Measurements from ENCODE around the gene FRMD4A.

DNA sequence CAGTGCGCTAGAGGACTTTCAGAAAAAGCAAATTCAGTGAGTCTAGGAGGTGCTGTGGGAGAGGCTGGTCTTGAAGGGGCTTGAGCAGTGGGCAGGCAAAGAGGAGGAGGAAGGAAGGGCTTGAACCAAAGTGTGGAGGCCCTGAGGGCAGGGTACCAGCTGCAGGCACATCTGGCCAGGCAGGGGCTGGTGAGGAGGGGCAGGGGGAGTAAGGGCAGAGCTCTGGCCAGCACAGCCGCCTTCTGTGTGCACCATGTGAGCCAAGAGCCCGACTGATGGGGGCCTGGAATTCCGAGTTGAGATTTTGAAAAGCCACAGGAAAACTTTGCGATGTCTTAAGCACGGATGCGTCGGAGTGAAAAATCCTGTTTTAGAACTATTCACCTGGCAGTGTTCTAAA, 669.5 kb downstream of the FRMD4A start:
- TF ChIP-seq, protein P1, sequence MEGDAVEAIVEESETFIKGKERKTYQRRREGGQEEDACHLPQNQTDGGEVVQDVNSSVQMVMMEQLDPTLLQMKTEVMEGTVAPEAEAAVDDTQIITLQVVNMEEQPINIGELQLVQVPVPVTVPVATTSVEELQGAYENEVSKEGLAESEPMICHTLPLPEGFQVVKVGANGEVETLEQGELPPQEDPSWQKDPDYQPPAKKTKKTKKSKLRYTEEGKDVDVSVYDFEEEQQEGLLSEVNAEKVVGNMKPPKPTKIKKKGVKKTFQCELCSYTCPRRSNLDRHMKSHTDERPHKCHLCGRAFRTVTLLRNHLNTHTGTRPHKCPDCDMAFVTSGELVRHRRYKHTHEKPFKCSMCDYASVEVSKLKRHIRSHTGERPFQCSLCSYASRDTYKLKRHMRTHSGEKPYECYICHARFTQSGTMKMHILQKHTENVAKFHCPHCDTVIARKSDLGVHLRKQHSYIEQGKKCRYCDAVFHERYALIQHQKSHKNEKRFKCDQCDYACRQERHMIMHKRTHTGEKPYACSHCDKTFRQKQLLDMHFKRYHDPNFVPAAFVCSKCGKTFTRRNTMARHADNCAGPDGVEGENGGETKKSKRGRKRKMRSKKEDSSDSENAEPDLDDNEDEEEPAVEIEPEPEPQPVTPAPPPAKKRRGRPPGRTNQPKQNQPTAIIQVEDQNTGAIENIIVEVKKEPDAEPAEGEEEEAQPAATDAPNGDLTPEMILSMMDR (IDR thresholded peaks at IDR 0.05): no peak
- no peak for TF ChIP-seq POLR2A (IDR thresholded peaks at IDR 0.05)
